KMS-11 (cell line): Measurements from ENCODE around the gene BHLHE41.

Experiments
- H2AFZ ChIP-seq: fragments of 200-600 bp; sonication (generic); 2 replicates; pipeline ENCODE4 v1.6.1; 2016; ENCODE audit warnings: antibody characterized with exemption, mixed run types, low read depth
- H3K27ac ChIP-seq: fragments of 200-600 bp; sonication (generic); 2 replicates; pipeline ENCODE4 v1.6.1; 2016; ENCODE audit warnings: mild to moderate bottlenecking, mixed run types
- H3K27me3 ChIP-seq: fragments of 200-600 bp; sonication (generic); 2 replicates; pipeline ENCODE4 v1.6.1; 2017; ENCODE audit warnings: mild to moderate bottlenecking, low read depth, mixed run types, moderate library complexity; ENCODE audit not compliant: insufficient read depth
- H3K36me3 ChIP-seq: fragments of 200-600 bp; sonication (generic); 2 replicates; pipeline ENCODE4 v1.6.1; 2017; ENCODE audit warnings: mild to moderate bottlenecking, mixed run types; ENCODE audit not compliant: insufficient read depth
- H3K4me1 ChIP-seq: fragments of 200-600 bp; sonication (generic); 2 replicates; pipeline ENCODE4 v1.6.1; 2016; ENCODE audit warnings: mild to moderate bottlenecking, low read depth, mixed run types; ENCODE audit not compliant: poor library complexity, severe bottlenecking
- H3K4me2 ChIP-seq: fragments of 200-600 bp; sonication (generic); 2 replicates; pipeline ENCODE4 v1.7.0; 2016; ENCODE audit warnings: mild to moderate bottlenecking, mixed run types
- H3K4me3 ChIP-seq: fragments of 200-600 bp; sonication (generic); IDR thresholded peaks from 2 replicates; pipeline ENCODE4 v1.6.1; 2017; ENCODE audit warnings: low read depth, low read length, mixed read lengths; ENCODE audit not compliant: insufficient read depth
- H3K79me2 ChIP-seq: fragments of 200-600 bp; sonication (generic); 2 replicates; pipeline ENCODE4 v1.6.1; 2016; ENCODE audit warnings: low read depth, mixed run types; ENCODE audit not compliant: insufficient read depth
- H3K9ac ChIP-seq: fragments of 200-600 bp; sonication (generic); 2 replicates; pipeline ENCODE4 v1.6.1; 2016; ENCODE audit warnings: mild to moderate bottlenecking, mixed run types
- H4K20me1 ChIP-seq: fragments of 200-600 bp; sonication (generic); 2 replicates; pipeline ENCODE4 v1.6.1; 2016; ENCODE audit warnings: mild to moderate bottlenecking, mixed run types; ENCODE audit not compliant: insufficient read depth
- TF ChIP-seq, protein P1 (sequence below): fragments of 200-600 bp; sonication (generic); conservative IDR thresholded peaks from 2 replicates; pipeline ENCODE4 v1.6.1; 2017; ENCODE audit warnings: low read depth, mild to moderate bottlenecking, antibody characterized with exemption, low read length, moderate library complexity, mixed read lengths

Gene BHLHE41

DNA sequence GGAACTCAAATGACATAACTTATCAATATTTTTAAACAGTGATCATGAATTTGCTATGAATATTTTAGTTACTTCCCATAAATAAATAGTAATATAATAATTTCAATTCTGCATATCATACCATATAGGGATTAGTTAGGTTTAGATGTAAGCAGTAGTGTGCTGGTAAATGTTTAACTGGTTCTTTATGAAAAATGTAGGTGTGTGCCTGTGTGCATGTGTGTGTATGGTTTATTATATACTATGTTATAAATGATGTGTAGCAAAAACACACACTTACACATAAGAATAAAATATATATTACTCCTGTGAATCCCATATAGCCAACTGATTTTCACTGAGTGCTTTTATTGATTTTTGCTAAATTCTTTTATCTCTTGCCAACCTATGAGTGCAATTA, 14.0 kb upstream of the BHLHE41 start:
- H4K20me1 ChIP-seq: no peaks in the 10 kb centered on the region
- no peak overlapping the region for H2AFZ ChIP-seq
- peaks cover 19% of the 10 kb centered on the region for H3K4me1 ChIP-seq
- H3K79me2 ChIP-seq: no peaks in the 10 kb centered on the region
- no peak overlapping the region for H3K4me3 ChIP-seq
- TF ChIP-seq, protein P1, sequence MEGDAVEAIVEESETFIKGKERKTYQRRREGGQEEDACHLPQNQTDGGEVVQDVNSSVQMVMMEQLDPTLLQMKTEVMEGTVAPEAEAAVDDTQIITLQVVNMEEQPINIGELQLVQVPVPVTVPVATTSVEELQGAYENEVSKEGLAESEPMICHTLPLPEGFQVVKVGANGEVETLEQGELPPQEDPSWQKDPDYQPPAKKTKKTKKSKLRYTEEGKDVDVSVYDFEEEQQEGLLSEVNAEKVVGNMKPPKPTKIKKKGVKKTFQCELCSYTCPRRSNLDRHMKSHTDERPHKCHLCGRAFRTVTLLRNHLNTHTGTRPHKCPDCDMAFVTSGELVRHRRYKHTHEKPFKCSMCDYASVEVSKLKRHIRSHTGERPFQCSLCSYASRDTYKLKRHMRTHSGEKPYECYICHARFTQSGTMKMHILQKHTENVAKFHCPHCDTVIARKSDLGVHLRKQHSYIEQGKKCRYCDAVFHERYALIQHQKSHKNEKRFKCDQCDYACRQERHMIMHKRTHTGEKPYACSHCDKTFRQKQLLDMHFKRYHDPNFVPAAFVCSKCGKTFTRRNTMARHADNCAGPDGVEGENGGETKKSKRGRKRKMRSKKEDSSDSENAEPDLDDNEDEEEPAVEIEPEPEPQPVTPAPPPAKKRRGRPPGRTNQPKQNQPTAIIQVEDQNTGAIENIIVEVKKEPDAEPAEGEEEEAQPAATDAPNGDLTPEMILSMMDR: no peak
- no peak overlapping the region for H3K9ac ChIP-seq
- H3K4me2 ChIP-seq: no peak overlapping the region
- H3K36me3 ChIP-seq: no peaks in the 10 kb centered on the region
- no peak overlapping the region for H3K27ac ChIP-seq
- no peaks in the 10 kb centered on the region for H3K27me3 ChIP-seq

DNA sequence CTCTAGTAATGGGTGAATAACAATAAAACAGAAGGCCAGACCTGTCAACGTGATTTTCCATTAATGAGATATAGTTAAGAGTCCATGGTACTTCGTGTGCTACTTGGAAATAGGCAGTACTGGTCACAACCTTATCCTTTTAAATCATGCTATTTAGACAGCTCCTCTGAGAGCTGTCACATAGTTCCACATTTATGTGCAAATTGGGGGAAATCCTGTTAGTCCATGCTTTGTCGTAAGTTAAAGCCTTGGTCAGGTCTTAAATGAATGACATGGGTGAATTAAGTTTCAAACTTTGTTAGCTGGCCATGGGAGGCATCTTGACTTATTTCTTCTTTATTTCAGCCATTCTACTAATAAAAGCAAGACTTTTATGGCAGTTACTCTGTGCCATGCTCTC, 11.9 kb upstream of the BHLHE41 start:
- Histone ChIP-seq H3K4me1 (peaks cover 19% of the 10 kb centered on the region), H3K4me3 (no peak overlapping the region), H3K9ac (no peak overlapping the region), H3K27ac (no peak overlapping the region), H4K20me1 (no peaks in the 10 kb centered on the region), H3K79me2 (no peaks in the 10 kb centered on the region), H3K36me3 (no peaks in the 10 kb centered on the region), H2AFZ (no peak overlapping the region), H3K4me2 (no peak overlapping the region), H3K27me3 (no peaks in the 10 kb centered on the region)
- TF ChIP-seq, protein P1: no peak

- no peaks in the 10 kb centered on the region for H3K36me3 ChIP-seq
- TF ChIP-seq, protein P1: no peak
- H4K20me1 ChIP-seq: no peaks in the 10 kb centered on the region
- no peaks in the 10 kb centered on the region for H3K79me2 ChIP-seq
- H3K9ac ChIP-seq: no peak overlapping the region
- H3K4me3 ChIP-seq: no peak overlapping the region
- H3K4me1 ChIP-seq: peaks cover 19% of the 10 kb centered on the region
- peak overlapping the region; percentile 22; the same call in 1 of the 2 replicates for H3K4me2 ChIP-seq
- no peak overlapping the region for H3K27ac ChIP-seq
- H3K27me3 ChIP-seq: no peaks in the 10 kb centered on the region
- H2AFZ ChIP-seq: no peak overlapping the region
Measured at GRCh38 chr12:26135571-26135970, 10.7 kb upstream of the BHLHE41 start.

- TF ChIP-seq, protein P1: no peak
- H3K27ac ChIP-seq: no peak overlapping the region
- H2AFZ ChIP-seq: no peak overlapping the region; the same call in 1 of the 2 replicates
Measured at GRCh38 chr12:26135010-26135420, 10.2 kb upstream of the BHLHE41 start.

More at GRCh38 chr12:26135010-26135420, 10.2 kb upstream of the BHLHE41 start:
- Histone ChIP-seq H3K4me2 (peak overlapping the region; percentile 22; the same call in 1 of the 2 replicates), H4K20me1 (no peaks in the 10 kb centered on the region), H3K36me3 (no peaks in the 10 kb centered on the region), H3K4me3 (no peak overlapping the region), H3K27me3 (no peaks in the 10 kb centered on the region), H3K79me2 (no peaks in the 10 kb centered on the region), H3K9ac (no peak overlapping the region), H3K4me1 (peaks cover 19% of the 10 kb centered on the region)
